ENCODE data around the gene MAP3K2.

Gene MAP3K2

GRCh38 chr2:127388423-127389164 lies 819 bp upstream of the MAP3K2 start:
- Histone ChIP-seq H3K9me3 (ENCODE audit: low read length) (no peaks in the 10 kb centered on the region), H3K27ac (ENCODE audit: low read depth, low read length) (peak overlapping the region; percentile 92), H3K27me3 (ENCODE audit: control insufficient read depth in 1 of 2, insufficient read depth in 2 of 2, low read length in 2 of 2) (no peaks in the 10 kb centered on the region), H3K9ac (ENCODE audit: low read length) (peak overlapping the region; percentile 73), H3K36me3 (ENCODE audit: insufficient read depth, low read length) (no peaks in the 10 kb centered on the region), H3K4me3 (ENCODE audit: low read depth in 1 of 2, low read length in 2 of 2) (peak overlapping the region; percentile 45 to 58), H3K4me1 (ENCODE audit: insufficient read depth, low read length) (peaks cover 25% of the 10 kb centered on the region)

DNA sequence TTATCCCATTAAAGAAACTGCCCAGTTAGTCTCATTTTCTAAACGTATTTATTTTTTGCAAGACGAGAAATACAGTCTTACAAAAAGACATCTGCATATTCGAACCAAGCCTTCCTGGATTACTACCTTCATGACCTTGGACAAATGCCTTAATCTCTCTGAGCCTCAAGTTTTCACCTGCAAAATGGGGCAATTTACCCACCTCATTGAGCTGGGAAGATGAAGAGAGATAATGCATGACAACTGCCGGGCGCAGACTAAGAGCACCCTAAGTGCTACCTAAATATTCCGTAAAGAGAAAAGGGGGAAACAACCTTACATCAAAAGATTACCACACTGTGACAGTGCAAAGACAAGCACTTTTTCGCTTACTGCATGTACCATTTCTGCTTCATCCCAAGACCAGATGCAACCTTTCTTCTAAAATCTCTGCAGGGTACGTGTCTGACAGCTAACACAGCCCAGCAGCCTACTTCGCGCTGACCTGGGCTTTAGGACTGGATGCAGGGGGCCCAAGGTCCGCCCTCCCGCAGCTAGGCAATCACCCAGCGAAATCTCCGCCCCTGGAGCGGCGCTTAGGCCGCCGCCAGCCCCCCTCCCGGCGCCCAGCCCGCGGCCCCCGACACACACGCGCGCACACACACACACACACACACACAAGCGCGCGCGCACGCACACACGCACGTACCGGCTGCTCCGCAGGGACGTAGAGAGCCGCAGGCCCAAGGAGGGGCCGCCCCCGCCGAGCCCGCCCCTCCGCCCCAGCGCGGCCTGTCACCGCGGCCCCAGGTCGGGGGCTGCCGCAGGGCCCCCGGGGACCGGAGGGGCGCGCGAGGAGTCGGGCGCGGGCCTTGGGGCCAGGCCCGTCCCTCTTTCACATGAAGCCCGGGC lies 766 bp downstream of the MAP3K2 start:
- Histone ChIP-seq H3K36me3 (ENCODE audit: insufficient read depth, low read length) (no peaks in the 10 kb centered on the region), H3K4me3 (ENCODE audit: low read depth in 1 of 2, low read length in 2 of 2) (peak overlapping the region; percentile 57 to 85), H3K9me3 (ENCODE audit: low read length) (no peaks in the 10 kb centered on the region), H3K27me3 (ENCODE audit: control insufficient read depth in 1 of 2, insufficient read depth in 2 of 2, low read length in 2 of 2) (no peaks in the 10 kb centered on the region), H3K27ac (ENCODE audit: low read depth, low read length) (peak overlapping the region; percentile 99), H3K9ac (ENCODE audit: low read length) (peak overlapping the region; percentile 29), H3K4me1 (ENCODE audit: insufficient read depth, low read length) (peaks cover 27% of the 10 kb centered on the region)

- Histone ChIP-seq H3K36me3 (ENCODE audit: insufficient read depth, low read length) (no peaks in the 10 kb centered on the region), H3K27me3 (ENCODE audit: control insufficient read depth in 1 of 2, insufficient read depth in 2 of 2, low read length in 2 of 2) (no peaks in the 10 kb centered on the region), H3K9ac (ENCODE audit: low read length) (peak overlapping the region; percentile 17), H3K4me1 (ENCODE audit: insufficient read depth, low read length) (peaks cover 34% of the 10 kb centered on the region), H3K9me3 (ENCODE audit: low read length) (no peaks in the 10 kb centered on the region), H3K27ac (ENCODE audit: low read depth, low read length) (peak overlapping the region; percentile 99), H3K4me3 (ENCODE audit: low read depth in 1 of 2, low read length in 2 of 2) (peak overlapping the region in 1 of 2 donors; percentile 57)
Measured at GRCh38 chr2:127386246-127386645, 1.5 kb downstream of the MAP3K2 start.

DNA sequence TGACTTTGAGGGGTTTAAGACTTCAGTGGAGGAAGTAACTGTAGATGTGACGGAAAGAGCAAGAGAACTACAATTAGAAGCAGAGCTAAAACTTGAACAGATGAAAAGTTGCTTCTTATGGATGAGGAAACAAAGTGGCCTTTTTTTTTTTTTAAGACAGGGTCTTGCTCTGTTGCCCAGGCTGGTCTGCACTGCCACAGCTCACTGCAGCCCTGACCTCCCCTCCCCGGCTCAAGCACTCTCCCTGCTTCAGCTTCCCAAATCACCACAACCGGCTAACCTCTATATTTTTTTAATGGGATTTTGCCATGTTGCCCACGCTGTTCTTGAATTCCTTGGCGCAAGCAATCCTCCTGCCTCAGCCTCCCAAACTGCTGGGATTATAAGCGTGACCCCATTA lies 3.2 kb downstream of the MAP3K2 start:
- H3K27me3 ChIP-seq (ENCODE audit: control insufficient read depth in 1 of 2, insufficient read depth in 2 of 2, low read length in 2 of 2) = no peaks in the 10 kb centered on the region
- no peaks in the 10 kb centered on the region for H3K9me3 ChIP-seq (ENCODE audit: low read length)
- H3K27ac ChIP-seq (ENCODE audit: low read depth, low read length) = no peak overlapping the region
- peaks cover 39% of the 10 kb centered on the region for H3K4me1 ChIP-seq (ENCODE audit: insufficient read depth, low read length)
- no peaks in the 10 kb centered on the region for H3K36me3 ChIP-seq (ENCODE audit: insufficient read depth, low read length)
- H3K9ac ChIP-seq (ENCODE audit: low read length) = no peak overlapping the region
- no peak overlapping the region for H3K4me3 ChIP-seq (ENCODE audit: low read depth in 1 of 2, low read length in 2 of 2)

DNA sequence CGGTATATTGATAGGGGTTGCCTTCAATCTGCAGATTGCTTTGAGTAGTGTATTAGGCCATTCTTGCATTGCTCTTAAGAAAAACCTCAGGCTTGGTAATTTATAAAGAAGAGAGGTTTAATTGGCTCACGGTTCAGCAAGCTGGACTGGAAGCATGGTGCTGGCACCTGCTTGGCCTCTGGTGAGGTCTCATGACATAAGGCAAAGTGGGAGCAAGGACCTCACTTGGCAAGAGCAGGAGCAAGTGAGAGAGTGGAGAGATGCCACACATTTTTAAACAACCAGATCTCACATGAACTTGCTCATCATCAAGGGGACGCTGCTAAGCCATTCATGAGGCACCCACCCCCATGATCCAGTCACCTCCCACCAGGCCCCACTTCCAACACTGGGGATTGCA lies 4.9 kb downstream of the MAP3K2 start:
- peaks cover 29% of the 10 kb centered on the region for H3K4me1 ChIP-seq (ENCODE audit: insufficient read depth, low read length)
- H3K27ac ChIP-seq (ENCODE audit: low read depth, low read length) = no peak overlapping the region
- H3K36me3 ChIP-seq (ENCODE audit: insufficient read depth, low read length) = no peaks in the 10 kb centered on the region
- no peaks in the 10 kb centered on the region for H3K9me3 ChIP-seq (ENCODE audit: low read length)
- H3K4me3 ChIP-seq (ENCODE audit: low read depth in 1 of 2, low read length in 2 of 2) = no peak overlapping the region
- H3K27me3 ChIP-seq (ENCODE audit: control insufficient read depth in 1 of 2, insufficient read depth in 2 of 2, low read length in 2 of 2) = no peaks in the 10 kb centered on the region
- H3K9ac ChIP-seq (ENCODE audit: low read length) = no peak overlapping the region

- Histone ChIP-seq H3K36me3 (ENCODE audit: insufficient read depth, low read length) (peaks cover under 1% of the 10 kb centered on the region), H3K27me3 (ENCODE audit: control insufficient read depth in 1 of 2, insufficient read depth in 2 of 2, low read length in 2 of 2) (no peaks in the 10 kb centered on the region), H3K9ac (ENCODE audit: low read length) (no peak overlapping the region), H3K27ac (ENCODE audit: low read depth, low read length) (no peak overlapping the region), H3K4me1 (ENCODE audit: insufficient read depth, low read length) (peaks cover 29% of the 10 kb centered on the region), H3K4me3 (ENCODE audit: low read depth in 1 of 2, low read length in 2 of 2) (no peak overlapping the region), H3K9me3 (ENCODE audit: low read length) (no peaks in the 10 kb centered on the region)
Measured at GRCh38 chr2:127381762-127382161, 6.0 kb downstream of the MAP3K2 start.

DNA sequence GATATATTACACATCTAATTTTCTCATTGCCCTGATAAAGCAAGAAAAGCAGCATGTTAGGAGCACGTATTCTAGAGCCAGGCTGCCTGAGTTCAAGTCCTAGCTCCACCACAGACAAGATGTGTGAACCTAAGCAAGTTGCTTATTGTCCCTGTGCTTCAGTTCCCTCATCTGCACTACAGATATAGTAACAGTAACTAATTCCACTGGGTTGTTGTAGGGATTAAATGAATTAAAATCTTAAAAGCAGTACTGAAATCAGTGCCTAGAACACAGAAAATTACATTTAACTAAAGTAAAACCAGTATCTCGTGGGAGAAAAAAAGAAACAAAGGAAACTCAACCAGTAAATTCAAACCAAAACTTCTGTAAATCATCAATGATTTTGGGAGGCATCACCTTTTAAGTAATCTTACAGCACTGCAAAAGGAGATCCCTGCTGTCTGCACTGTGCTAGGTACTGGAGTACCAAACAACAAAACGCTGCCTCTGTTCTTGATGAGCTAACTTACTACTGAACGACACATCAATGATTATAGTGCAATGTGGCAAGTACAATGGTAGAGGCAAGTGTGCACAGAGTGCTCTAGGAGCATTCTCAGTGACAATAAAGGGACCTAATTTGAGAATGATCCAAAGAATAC lies 7.9 kb downstream of the MAP3K2 start:
- Histone ChIP-seq H3K9me3 (ENCODE audit: low read length) (no peaks in the 10 kb centered on the region), H3K9ac (ENCODE audit: low read length) (no peak overlapping the region), H3K36me3 (ENCODE audit: insufficient read depth, low read length) (peaks cover 4% of the 10 kb centered on the region), H3K27me3 (ENCODE audit: control insufficient read depth in 1 of 2, insufficient read depth in 2 of 2, low read length in 2 of 2) (no peaks in the 10 kb centered on the region), H3K4me1 (ENCODE audit: insufficient read depth, low read length) (peaks cover 14% of the 10 kb centered on the region), H3K4me3 (ENCODE audit: low read depth in 1 of 2, low read length in 2 of 2) (no peak overlapping the region), H3K27ac (ENCODE audit: low read depth, low read length) (no peak overlapping the region)

DNA sequence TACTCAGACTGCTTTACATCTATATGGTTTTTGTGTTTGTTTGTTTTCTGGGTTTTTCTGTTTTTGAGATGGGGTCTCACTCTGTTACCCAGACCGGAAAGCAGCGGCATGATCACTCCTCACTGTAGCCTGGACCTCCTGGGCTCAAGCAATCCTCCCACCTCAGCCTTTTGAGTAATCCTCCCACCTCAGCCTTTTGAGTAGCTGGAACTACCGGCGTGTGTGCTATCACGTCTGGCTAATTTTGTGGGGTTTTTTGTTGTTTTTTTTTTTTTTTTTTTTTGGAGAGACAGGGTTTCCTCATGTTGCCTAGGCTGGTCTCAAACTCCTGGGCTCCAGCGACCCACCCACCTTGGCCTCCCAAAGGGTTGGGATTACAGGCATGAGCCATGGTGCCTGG lies 9.1 kb downstream of the MAP3K2 start:
- H3K4me3 ChIP-seq (ENCODE audit: low read depth in 1 of 2, low read length in 2 of 2) = no peak overlapping the region
- no peak overlapping the region for H3K9ac ChIP-seq (ENCODE audit: low read length)
- H3K27me3 ChIP-seq (ENCODE audit: control insufficient read depth in 1 of 2, insufficient read depth in 2 of 2, low read length in 2 of 2) = no peaks in the 10 kb centered on the region
- H3K9me3 ChIP-seq (ENCODE audit: low read length) = no peaks in the 10 kb centered on the region
- peaks cover 14% of the 10 kb centered on the region for H3K4me1 ChIP-seq (ENCODE audit: insufficient read depth, low read length)
- peaks cover 4% of the 10 kb centered on the region for H3K36me3 ChIP-seq (ENCODE audit: insufficient read depth, low read length)
- H3K27ac ChIP-seq (ENCODE audit: low read depth, low read length) = no peak overlapping the region

DNA sequence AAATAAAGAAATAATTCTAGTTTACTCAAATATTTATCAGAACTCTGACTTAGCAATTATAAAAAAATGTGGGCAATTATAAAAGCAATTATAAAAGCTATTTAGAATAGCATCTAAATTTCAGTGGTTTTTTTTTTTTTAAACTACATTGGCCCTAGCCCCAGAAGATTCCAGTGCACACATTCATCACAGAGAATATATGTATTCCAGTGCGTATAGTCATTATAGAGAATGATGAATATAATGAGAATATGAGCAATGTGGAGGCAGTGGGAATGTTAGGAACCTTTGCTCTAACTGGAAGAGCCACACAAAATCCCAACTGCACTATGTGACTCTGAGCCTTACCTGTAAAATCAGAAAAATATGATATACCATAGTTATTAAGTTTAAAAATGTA lies 10.5 kb downstream of the MAP3K2 start:
- Histone ChIP-seq H3K36me3 (ENCODE audit: insufficient read depth, low read length) (peaks cover 4% of the 10 kb centered on the region), H3K4me3 (ENCODE audit: low read depth in 1 of 2, low read length in 2 of 2) (no peak overlapping the region), H3K9ac (ENCODE audit: low read length) (no peak overlapping the region), H3K9me3 (ENCODE audit: low read length) (no peaks in the 10 kb centered on the region), H3K27ac (ENCODE audit: low read depth, low read length) (no peak overlapping the region), H3K4me1 (ENCODE audit: insufficient read depth, low read length) (peaks cover 14% of the 10 kb centered on the region), H3K27me3 (ENCODE audit: control insufficient read depth in 1 of 2, insufficient read depth in 2 of 2, low read length in 2 of 2) (no peaks in the 10 kb centered on the region)

- no peak overlapping the region for H3K27ac ChIP-seq (ENCODE audit: low read depth, low read length)
- no peaks in the 10 kb centered on the region for H3K27me3 ChIP-seq (ENCODE audit: control insufficient read depth in 1 of 2, insufficient read depth in 2 of 2, low read length in 2 of 2)
- no peak overlapping the region for H3K9ac ChIP-seq (ENCODE audit: low read length)
- peaks cover 4% of the 10 kb centered on the region for H3K36me3 ChIP-seq (ENCODE audit: insufficient read depth, low read length)
- H3K9me3 ChIP-seq (ENCODE audit: low read length) = no peaks in the 10 kb centered on the region
- peaks cover 5% of the 10 kb centered on the region for H3K4me1 ChIP-seq (ENCODE audit: insufficient read depth, low read length)
- no peak overlapping the region for H3K4me3 ChIP-seq (ENCODE audit: low read depth in 1 of 2, low read length in 2 of 2)
Measured at GRCh38 chr2:127376257-127376656, 11.5 kb downstream of the MAP3K2 start.

DNA sequence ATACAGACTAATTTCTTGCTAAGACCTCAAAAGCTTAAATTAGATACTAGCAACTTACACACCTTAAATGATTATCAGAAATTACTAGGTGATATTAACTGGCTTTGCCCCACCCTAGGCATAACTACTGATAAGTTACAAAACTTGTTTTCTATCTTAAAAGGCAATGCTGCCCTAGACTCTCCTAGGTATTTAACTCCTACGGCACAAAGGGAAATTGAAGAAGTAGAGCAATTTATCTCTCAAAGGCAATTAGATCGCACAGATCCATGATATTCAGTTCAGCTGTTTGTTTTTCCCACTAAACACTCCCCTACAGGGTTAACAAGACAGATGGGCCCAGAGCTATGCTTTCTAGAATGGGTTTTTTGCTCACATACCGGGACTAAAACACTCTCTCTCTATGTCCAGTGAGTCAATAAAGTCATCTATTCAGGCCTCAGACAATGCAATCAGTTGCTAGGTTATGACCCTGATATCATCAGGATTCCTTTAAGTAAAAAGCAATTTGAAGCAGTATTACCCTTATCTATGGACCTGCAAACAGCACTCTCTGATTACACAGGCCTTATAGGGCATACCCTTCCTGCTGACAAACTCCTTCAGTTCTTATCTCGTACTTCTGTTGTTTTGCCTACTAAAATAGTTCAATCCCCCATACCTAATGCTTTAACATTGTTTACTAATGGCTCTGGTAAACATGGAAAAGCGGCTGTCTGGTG lies 14.3 kb downstream of the MAP3K2 start:
- no peaks in the 10 kb centered on the region for H3K27me3 ChIP-seq (ENCODE audit: control insufficient read depth in 1 of 2, insufficient read depth in 2 of 2, low read length in 2 of 2)
- H3K4me1 ChIP-seq (ENCODE audit: insufficient read depth, low read length) = no peaks in the 10 kb centered on the region
- no peak overlapping the region for H3K4me3 ChIP-seq (ENCODE audit: low read depth in 1 of 2, low read length in 2 of 2)
- no peak overlapping the region for H3K27ac ChIP-seq (ENCODE audit: low read depth, low read length)
- no peak overlapping the region for H3K9ac ChIP-seq (ENCODE audit: low read length)
- peaks cover 4% of the 10 kb centered on the region for H3K36me3 ChIP-seq (ENCODE audit: insufficient read depth, low read length)
- no peaks in the 10 kb centered on the region for H3K9me3 ChIP-seq (ENCODE audit: low read length)
